GM19025 (cell line): ENCODE results near the gene HAGHL.
"Not testable (repeated sequence)": the region's sequence is repeated elsewhere in the genome, so short reads cannot be mapped to it uniquely, and the experiment has no call there.

Source experiments
- ATAC-seq: cut with Tn5 transposase; IDR thresholded peaks from one replicate; pipeline ENCODE4 v1.9.1; 2021; ENCODE audit warnings: mild to moderate bottlenecking, low read depth, moderate library complexity; ENCODE audit not compliant: unreplicated experiment

Gene HAGHL

DNA sequence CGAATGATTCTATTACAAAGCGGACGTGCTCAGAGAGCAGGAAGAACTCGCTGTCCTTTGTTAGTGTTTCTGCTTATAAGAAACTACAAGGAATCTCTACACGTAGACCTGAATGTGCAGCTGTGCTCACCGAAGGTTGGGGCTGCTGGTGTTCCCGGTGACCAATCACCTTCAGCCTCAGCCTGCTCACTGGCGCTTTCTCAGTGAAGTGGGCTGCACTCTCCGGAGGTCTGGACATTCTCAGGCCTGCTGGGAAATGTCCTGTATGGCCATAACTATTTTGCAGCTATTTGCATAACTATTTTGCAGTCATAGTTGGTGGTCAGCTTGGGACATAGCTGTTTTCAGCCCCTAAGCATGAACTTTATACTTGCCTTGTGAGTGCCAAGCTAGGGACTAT, 23.6 kb downstream of the HAGHL start:
- ATAC-seq: no peak

DNA sequence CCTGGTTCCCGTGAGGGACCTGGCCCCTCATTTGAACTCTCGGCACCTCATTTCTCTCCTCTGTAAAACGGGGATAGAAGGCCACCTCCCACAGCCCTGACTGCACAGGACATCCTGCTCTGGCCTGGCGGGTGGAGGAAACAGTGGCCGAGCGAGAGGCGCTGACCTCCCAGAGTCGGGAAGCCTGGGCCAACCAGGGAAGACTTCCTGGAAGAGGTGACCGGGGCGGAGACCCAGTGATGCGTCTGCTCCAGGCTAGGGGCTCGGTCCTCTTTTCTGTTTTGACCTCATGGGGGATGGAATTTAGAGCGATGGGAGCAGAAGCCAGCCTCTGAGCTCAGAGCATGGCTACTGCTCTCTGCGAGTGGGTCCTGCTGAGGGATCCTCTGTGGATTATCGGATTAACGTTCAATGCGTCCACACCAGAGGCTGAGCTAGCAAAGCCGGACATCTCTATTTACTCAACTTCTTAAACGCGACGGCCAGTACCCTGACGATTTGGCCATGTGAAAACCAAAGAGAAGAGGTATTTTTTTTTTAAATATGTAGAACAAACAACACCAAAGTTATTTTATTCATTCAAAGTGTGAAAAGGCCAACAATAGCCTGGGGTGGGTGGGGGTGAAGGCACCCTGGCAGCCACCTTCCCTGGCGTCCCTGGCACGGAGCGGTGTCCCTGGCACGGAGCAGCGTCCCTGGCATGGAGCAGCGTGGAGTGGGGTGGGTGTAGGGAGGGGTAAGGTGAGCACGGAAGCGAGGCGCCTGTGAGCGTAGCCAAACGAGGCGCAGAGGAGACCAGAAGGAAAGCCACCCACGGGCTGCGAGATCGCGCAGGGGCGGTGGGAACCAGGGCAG, 24.5 kb downstream of the HAGHL start:
- ATAC-seq: no peak

DNA sequence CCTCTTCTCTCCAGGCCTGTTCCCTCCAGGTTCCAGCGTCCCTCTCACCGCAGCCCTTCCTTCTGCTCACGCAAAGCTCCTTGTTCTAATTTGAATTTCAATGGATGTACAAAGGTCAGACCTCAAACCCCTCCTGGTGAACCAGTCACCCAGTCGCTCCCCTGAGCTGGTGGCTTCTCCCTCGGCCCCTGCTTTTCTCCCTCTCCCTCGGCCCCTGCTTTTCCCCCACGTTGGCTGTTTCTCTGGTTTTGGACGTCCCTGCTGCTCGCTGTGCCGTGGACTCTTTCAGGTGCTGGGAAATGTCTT, 25.1 kb downstream of the HAGHL start:
- no peak for ATAC-seq

DNA sequence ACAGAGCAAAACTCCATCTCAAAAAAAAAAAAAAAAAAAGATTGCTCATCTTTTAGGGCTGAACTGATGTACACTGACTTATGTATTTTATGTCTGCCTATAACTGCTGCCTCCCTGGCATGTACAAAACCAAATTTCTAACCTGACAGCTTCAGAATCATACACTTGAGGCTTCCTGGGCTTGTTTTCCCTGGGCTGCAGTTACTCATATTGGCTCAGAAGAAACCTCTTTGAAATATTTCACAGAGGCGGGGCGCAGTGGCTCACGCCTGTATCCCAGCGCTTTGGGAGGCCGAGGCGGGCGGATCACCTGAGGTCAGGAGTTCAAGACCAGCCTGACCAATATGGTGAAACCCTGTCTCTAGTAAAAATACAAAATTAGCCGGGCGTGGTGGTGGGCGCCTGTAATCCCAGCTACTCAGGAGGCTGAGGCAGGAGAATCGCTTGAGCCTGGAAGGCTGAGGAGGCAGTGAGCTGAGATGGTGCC, 27.3 kb downstream of the HAGHL start:
- ATAC-seq: not testable (repeated sequence)

DNA sequence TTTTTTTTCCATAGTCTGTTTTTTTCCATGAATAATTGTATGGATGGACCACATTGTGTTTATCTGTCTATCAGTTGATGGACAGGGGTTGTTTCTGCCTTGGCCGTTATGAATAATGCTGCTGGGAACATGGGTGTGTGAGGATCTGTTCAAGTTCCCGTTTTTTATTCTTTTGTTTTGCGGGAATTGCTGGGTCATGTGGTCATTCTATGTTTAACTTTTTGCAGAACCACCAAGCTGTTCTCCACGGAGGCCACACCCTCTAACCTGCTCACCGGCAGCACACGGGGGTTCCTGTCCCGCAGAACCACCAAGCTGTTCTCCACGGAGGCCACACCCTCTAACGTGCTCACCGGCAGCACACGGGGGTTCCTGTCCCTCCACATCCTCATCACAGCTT, 27.8 kb downstream of the HAGHL start:
- no peak for ATAC-seq

DNA sequence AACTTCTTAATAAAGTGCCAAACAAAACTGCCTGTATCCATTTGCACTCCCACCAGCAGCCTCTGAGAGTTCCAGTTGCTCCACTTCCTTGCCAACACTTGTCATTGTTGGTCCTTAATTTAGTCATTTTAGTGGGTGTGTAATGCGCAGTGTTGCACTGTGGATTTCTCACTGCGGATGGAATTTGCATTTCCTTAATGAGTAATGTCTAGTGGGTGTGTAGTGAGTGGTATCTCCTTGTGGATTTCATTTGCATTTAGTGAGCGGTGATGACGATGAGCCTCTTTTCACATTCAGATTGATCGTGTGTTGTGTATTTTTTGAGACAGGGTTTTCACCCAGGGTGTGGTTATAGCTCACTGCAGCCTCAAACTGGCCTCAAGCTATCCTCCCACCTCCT, 29.5 kb downstream of the HAGHL start:
- no peak for ATAC-seq

DNA sequence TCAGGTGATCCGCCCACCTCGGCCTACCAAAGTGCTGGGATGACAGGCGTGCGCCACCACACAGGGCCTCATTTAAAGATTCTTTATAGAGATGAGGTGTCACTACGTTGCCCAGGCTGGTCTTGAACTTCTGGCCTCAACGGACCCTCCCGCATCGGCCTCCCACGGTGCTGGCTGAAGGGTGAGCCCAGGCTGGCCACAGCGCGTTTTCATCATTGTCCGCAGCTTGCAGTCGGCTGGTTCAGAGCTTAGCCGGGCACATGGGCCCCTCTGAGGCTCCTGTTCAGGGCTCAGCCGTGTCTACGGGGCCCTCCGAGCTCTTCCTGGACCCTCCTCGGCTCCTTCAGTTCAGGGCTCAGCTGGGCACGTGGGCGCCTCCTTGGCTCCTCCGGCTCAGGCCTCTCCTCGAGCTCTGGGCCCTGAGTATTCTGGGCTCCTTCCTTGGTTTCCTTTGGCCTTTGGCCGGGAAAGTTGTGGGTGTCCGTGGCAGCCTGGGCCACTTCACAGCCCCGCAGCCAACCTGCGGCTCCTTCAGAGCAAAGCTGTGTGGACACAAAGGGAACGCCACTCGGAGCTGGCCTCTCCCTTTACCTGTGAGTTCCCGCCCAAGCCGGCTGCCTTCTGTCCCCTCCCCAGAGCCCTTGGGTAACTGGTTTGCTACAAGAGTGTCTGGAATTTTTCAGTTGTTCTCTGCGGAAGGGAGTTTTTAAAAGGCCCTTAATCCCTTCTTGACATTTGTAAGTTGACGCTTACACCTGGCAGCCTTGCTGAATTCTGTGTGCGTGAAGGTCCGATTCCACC, 32.4 kb downstream of the HAGHL start:
- no peak for ATAC-seq

DNA sequence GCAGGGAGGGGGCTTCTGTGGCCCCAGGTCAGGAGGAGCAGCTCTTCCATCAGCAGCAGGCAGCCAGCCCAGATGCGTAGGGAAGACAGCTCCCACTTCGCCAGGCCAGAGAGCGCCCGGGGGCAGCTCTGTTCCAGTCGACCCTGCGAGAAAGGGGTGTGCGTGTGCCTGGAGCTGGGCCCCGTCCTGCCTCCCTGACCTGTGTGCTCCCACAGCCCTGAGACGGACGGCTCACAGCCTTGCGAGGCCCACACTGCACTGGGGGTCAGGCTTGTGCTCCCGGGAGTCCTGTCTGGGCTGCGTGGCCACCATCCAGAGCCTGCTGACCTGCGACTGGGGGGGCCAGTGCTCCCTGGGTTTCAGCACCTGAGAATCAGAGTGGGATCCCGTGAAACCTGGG, 33.2 kb downstream of the HAGHL start:
- ATAC-seq: no peak

DNA sequence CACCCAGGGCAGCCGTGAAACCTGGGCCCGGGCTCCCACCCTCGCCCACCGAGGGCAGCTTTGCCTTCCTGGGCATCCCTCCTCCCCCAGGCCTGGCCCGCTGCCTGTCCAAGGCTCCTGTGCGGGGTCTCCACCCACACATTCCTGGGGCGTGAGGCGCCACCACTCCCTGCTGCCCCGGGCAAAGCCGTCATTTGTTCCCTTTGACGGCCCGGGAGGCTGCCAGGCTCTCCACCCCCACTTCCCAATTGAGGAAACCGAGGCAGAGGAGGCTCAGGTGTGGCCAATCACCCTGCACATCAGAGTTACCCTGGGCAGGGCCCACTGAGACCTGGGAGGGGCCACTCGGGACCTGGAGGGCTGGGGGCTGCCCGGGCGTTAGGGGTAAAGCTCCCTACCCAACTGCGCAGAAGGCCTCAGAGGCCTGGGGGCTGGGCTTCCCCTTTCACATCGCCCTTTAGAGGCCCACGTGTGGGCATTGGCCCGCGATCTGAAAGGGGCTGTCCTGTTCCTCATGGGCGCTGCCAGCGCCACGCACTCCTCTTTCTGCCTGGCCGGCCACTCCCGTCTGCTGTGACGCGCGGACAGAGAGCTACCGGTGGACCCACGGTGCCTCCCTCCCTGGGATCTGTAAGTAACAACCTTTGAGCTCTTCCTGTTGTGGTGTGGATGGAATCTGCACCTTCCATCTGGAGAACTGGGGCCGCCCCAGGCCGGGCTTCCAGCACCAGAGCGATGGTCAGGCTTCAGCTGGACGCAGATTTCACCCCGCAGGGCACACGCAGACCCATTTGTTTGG, 33.8 kb downstream of the HAGHL start, which contains the start of gene MSLN:
Gene MSLN, plus strand, starts transcription at position 190 of the 799 bp plus-strand sequence. CDS start 1,947 bp downstream, outside the sequence.
- no peak for ATAC-seq

DNA sequence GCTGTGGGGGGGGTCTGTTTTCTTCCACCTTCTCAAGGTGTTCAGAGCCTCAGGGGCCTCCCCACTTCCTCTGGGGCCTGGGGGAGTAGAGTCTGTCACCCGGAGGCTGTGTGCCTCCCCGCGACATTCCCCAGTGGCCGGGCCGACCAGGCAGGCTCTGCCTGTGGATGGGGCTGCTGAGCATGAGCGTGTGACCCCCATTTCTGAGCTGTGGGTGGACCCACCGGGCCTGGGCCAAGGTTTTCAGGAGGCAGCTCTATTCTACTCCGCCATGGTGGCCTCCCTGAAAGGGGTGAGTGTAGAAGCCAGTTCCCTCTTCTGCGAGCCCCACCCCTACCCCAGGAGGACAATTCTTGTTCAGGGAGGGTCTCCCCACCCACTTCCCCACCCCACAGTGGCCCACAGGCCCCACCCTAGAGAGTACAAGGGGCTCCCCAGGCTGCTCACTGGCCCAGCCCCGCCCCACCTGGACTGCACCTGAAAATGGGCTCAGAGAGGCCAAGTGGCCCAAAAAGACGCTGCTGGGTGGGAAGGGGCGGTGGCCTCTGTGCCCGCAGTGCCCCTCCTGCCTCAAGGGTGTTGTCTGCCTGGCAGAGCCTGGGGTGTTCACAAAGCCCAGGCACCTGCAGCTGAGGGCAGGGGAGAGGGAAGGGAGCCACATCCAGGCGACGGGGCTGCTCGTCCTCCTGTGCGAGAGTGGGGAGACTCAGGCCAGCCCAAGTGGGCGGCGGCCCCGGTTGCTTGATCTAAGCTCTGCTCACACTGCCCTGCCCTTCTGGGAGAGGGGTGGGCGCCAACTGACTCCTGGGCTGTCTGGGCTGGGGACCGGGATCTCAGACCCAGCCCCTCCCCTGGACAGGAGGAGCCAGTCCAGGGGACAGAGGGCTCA, 35.0 kb downstream of the HAGHL start:
- no peak for ATAC-seq

DNA sequence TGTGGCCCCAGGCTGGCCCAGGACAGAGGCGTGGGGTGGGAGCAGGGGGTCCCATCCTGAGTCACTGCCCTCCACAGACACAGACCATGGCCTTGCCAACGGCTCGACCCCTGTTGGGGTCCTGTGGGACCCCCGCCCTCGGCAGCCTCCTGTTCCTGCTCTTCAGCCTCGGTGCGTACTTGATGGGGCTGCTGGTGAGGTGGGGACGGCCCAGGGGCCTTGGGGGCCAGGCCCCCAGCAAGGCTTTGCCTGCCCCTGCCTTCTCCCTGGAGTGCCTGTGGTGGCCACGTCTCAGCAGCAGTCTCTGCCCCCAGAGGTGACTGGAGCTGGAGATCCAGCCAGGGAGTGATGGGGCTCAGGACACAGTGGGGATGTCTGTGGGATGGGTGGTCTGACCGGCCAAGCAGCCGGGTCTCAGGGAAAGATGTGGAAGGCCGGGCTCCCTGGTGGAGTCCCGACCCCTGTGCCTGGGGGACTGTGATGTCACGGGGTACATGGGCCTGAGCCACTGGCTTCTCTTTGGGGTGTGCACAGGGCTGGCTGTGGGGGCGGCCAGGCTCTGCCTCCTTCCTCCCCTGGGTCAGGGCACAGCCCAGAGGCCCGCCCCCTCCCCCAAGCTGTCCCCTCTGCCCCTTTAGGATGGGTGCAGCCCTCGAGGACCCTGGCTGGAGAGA, 35.8 kb downstream of the HAGHL start:
- ATAC-seq: no peak

DNA sequence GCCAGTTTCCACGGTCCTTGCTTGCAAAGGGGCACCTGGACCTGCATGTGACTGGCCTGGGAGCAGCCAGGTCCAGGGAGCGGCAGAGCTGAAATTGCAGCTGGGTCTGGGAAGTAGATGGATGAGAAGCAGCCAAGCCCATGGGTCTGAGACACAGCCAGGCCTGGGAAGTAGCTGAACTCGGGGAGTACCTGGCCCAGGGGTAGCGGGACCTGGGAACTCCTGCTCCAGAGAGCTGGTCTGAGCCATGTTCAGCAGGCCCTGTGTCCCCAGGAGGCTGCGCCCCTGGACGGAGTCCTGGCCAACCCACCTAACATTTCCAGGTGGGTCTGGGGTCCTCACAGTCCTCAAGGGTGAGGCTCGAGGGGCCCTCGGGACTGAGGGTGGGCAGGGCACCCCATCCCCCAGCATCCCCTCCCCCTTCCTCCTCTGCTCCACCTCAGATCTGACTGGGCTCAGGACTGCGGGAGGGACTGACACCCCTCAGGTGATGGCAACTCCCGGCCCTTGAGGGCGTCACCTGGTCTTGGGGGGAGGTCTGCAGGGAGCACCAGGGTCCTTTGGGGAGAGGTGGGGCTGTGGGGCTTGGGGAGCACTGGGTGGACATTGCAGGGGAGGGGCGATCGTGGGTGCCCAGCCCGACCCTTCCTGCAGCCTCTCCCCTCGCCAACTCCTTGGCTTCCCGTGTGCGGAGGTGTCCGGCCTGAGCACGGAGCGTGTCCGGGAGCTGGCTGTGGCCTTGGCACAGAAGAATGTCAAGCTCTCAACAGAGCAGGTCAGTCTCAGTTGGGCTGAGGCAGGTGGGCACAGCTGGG, 36.7 kb downstream of the HAGHL start:
- ATAC-seq: no peak

DNA sequence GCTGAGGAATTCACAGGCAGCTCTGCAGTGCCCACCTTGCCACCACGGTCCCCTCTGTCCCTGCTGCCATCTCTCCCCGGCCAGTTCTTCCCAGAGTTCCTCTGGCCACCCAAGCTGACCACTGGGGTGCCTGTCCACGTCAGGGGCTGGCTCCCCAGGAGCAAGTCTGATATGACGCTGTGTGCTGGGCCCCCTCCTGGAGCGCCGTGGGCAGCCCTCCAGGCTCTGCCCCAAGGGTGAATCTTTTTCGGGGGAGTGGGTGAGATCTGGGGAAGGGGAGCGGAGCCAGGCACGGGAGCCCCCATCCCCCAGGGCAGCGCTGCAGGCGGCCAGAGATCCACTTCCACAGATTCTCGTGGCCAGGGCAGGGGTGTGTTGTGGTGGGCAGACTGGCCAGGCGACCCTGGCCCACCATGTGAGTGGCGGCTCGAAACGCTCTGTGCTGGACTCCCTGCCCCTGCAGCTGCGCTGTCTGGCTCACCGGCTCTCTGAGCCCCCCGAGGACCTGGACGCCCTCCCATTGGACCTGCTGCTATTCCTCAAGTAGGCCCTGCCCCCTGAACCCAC, 37.4 kb downstream of the HAGHL start:
- ATAC-seq: no peak

DNA sequence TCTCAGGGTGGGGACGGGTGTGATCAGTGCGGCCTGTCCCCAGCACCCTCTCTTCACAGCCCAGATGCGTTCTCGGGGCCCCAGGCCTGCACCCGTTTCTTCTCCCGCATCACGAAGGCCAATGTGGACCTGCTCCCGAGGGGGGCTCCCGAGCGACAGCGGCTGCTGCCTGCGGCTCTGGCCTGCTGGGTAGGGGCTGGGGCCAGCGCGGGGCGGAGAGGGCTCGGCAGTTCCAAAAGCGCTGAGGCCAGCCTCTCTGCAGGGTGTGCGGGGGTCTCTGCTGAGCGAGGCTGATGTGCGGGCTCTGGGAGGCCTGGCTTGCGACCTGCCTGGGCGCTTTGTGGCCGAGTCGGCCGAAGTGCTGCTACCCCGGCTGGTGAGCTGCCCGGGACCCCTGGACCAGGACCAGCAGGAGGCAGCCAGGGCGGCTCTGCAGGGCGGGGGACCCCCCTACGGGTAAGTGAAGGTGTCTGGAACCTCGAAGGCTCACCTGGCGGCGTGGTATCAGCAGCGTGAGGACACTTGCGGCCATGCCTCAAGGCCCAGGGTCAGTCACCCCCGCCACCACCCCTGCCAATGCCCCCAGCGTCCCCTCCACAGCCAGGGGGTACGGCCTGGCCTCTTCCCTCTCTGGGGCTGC, 38.1 kb downstream of the HAGHL start:
- no peak for ATAC-seq

DNA sequence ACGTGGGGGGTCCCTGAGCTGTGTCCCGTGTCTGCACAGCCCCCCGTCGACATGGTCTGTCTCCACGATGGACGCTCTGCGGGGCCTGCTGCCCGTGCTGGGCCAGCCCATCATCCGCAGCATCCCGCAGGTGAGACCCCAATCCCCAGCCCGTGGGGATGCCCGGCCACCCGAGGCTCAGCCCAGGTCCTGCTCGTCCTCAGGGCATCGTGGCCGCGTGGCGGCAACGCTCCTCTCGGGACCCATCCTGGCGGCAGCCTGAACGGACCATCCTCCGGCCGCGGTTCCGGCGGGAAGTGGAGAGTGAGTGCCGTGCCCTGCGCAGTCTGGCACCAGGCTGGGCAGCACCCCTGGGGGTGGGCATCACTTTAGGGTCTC, 38.6 kb downstream of the HAGHL start:
- ATAC-seq: no peak

DNA sequence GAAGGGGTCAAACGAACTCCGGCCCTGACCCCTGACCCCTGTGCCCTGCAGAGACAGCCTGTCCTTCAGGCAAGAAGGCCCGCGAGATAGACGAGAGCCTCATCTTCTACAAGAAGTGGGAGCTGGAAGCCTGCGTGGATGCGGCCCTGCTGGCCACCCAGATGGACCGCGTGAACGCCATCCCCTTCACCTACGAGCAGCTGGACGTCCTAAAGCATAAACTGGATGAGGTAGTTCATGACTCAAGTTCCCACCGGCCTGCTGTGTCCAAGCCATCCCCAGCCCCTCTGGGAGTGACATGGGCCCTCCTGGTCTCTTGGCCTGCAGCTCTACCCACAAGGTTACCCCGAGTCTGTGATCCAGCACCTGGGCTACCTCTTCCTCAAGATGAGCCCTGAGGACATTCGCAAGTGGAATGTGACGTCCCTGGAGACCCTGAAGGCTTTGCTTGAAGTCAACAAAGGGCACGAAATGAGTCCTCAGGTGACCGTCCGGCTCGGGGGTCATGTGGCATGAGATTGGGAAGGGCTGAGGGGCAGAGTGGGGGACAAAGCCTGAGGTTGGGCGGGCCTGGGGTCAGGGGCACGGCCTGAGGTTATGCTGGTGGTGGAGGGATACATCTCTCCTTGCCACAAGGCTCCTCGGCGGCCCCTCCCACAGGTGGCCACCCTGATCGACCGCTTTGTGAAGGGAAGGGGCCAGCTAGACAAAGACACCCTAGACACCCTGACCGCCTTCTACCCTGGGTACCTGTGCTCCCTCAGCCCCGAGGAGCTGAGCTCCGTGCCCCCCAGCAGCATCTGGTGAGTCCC, 39.3 kb downstream of the HAGHL start:
- ATAC-seq: no peak
